ENCODE results near the gene TNS2. TPM values are rescaled to one million over a fixed set of nuclear protein-coding genes. Genes with fewer than 3 reads are reported as not detected.

The TNS2 gene
- total and polyA plus RNA-seq, 10 of the 15 experiments (the other 5 are each of a cell fraction or from before 2014, with no cell fraction given): 0.03 to 0.72 (median 0.16) TPM; not detected in 4

DNA sequence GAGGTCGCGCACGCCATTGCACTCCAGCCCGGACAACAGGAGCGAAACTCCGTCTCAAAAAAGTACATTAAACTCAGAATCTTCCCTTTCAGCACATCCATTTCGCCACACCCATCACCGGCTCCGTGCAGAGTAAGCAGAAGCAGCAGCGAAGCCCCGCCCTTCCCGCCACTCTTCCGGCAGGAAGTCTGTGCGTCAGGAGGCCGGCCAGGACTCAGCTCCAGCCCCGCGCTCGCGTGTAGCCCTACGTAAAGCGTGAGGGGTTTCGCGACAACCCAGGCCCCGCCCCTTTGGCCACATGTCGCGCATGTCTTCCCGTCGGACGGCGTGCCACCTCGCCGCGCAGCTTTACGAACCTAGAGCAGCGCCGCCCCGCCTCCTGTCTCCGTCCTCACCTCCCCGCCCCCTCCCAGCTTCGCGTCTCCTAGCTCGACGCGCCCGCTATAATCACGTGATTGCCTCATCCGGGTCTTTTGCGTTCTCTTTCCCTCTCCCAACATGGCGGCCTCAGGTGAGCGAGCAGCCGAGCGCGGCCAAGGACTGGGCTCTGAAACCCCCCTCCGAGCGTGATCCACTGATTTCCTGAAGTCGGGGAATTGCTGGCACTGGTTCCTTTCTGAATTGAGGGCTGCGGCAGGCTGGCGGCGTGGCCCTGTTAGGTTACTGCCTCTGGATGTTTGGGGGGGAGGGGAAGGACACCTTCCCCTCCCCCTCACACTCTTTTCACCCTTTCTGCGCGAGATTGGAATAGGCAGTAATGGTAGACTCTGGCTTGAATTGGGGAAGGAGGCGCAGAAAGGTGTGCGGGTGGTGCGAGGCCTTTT is 43.7 kb upstream of the TNS2 start, which contains the start of gene EIF4B (continued):
- TF ChIP-seq TCF7 (IDR thresholded peaks at IDR 0.05; ENCODE audit: borderline replicate concordance) (no peak), SMARCA5 (IDR thresholded peaks at IDR 0.05) (peak; percentile 48; the same call in 1 of the 2 replicates), POU2F2 (IDR thresholded peaks at IDR 0.05; ENCODE audit: borderline replicate concordance, low read depth, low read length) (peak; percentile 7; the same call in 1 of the 3 replicates), IRF4 (IDR thresholded peaks at IDR 0.05; ENCODE audit: low read depth, low read length) (no peak), DPF2 (IDR thresholded peaks at IDR 0.05) (peak; percentile 56; the same call in 1 of the 2 replicates), ZNF384 (IDR thresholded peaks at IDR 0.05; ENCODE audit: borderline replicate concordance, low read depth, low read length) (no peak)
- TF ChIP-seq, protein P1, sequence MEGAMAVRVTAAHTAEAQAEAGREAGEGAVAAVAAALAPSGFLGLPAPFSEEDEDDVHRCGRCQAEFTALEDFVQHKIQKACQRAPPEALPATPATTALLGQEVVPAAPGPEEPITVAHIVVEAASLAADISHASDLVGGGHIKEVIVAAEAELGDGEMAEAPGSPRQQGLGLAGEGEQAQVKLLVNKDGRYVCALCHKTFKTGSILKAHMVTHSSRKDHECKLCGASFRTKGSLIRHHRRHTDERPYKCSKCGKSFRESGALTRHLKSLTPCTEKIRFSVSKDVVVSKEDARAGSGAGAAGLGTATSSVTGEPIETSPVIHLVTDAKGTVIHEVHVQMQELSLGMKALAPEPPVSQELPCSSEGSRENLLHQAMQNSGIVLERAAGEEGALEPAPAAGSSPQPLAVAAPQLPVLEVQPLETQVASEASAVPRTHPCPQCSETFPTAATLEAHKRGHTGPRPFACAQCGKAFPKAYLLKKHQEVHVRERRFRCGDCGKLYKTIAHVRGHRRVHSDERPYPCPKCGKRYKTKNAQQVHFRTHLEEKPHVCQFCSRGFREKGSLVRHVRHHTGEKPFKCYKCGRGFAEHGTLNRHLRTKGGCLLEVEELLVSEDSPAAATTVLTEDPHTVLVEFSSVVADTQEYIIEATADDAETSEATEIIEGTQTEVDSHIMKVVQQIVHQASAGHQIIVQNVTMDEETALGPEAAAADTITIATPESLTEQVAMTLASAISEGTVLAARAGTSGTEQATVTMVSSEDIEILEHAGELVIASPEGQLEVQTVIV (IDR thresholded peaks at IDR 0.05; ENCODE audit: borderline replicate concordance, partially characterized antibody): peak; percentile 98

DNA sequence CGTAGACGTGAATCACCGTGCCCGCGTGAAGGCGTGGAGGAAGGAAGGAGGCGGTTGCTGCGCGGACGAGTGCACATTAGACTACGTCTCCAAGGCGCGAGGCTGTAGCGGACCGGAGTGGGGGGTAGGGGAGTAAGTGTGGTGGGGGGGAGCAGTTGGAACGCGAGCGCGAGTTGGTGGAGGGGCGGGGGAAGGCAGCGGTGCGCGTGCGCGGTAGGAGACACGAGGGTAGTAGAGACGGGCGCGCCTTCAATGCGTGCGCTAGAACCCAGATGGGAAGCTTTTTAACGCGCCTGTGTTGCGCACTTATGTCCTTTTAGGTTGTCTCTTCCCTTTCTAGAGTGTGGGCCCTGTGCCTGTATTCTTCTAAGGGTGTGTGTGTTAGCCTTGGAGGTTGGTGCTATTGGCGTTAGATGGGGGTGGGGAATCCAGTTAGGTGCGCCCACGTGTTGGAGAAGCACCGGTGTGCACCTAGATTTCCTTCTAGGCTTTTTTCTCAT is 43.0 kb upstream of the TNS2 start:
- Histone ChIP-seq H4K20me1 (ENCODE audit: control insufficient read depth, insufficient read depth) (peaks cover 5% of the 10 kb centered on the region; the same call in 1 of the 2 replicates), H3K4me2 (ENCODE audit: control insufficient read depth, insufficient read depth) (peak overlapping the region; percentile 84), H2AFZ (ENCODE audit: control insufficient read depth, low read depth, low read length) (peak overlapping the region; percentile 74), H3K27ac (ENCODE audit: control insufficient read depth, insufficient read depth) (peak overlapping the region; percentile 95), H3K9me3 (replicated peaks; ENCODE audit: control insufficient read depth, insufficient read depth, low read length) (no peaks in the 10 kb centered on the region), H3K36me3 (ENCODE audit: control insufficient read depth in 2 of 2, insufficient read depth in 2 of 2, low read length in 1 of 2) (peaks cover 0 to 8% of the 10 kb centered on the region in 2 experiments; a peak in 2 of 4 replicates), H3K4me3 (peak overlapping the region; percentile 87), H3K4me1 (ENCODE audit: control insufficient read depth, insufficient read depth, low read length) (peaks cover 2% of the 10 kb centered on the region; the same call in 1 of the 2 replicates), H3K27me3 (replicated peaks in 1 of 2; ENCODE audit: control insufficient read depth in 2 of 2, insufficient read depth in 2 of 2, low read length in 1 of 2) (no peaks in the 10 kb centered on the region), H3K9ac (ENCODE audit: control insufficient read depth, insufficient read depth, low read length) (peak overlapping the region; percentile 97), H3K79me2 (ENCODE audit: control insufficient read depth, insufficient read depth, low read length) (peaks cover 62% of the 10 kb centered on the region)
- in situ Hi-C loops (cut with MboI): no loop called here
- POLR2A ChIA-PET: interaction anchor here (0.6 to 2.0 kb wide), 9 partner anchors 11 to 963 kb away, joined by 3 to 12 read pairs (median 3); partner anchors contain the start of gene SPRYD3
- no peak for FAIRE-seq
- TSS peak; percentile 68 for BruUV-seq (replicated peaks)
- ATAC-seq: peak; percentile 70
- 1% methylated on average over 38 of the region's 38 CpGs for WGBS (ENCODE audit: insufficient coverage, insufficient replicate concordance, low lambda C conversion rate, missing lambda C conversion rate)
- CTCF ChIA-PET: interaction anchor here (0.6 to 3.6 kb wide), 7 partner anchors 24 to 133 kb away, joined by 3 to 14 read pairs (median 4); no protein-coding TSS in a partner anchor
- RAD21 ChIA-PET (ENCODE audit: unreplicated experiment): interaction anchor here (0.6 to 1.4 kb wide), 5 partner anchors 92 to 1553 kb away, joined by 3 to 5 read pairs (median 3); no protein-coding TSS in a partner anchor
- DNase-seq (ENCODE audit: low read depth, low spot score): peak; percentile 32
- intact Hi-C loops (cut with micrococcal nuclease; ENCODE audit: unreplicated experiment): loop anchor here (2.0 kb wide), 1 partner anchor 72 kb away; the partner anchor contains the start of gene SPRYD3
- SMC1A ChIA-PET (ENCODE audit: uncharacterized antibody, unreplicated experiment): interaction anchor here (0.6 to 1.7 kb wide), 4 partner anchors 13 to 22 kb away, joined by 3 to 6 read pairs (median 4); no protein-coding TSS in a partner anchor
- TF ChIP-seq HSF1 (IDR thresholded peaks at IDR 0.05; ENCODE audit: low read depth, low read length): no peak
- TF ChIP-seq ELK1 (IDR thresholded peaks at IDR 0.05; ENCODE audit: low read depth, low read length): no peak
- TF ChIP-seq ASH2L (IDR thresholded peaks at IDR 0.05; ENCODE audit: borderline replicate concordance, low read depth): no peak
- TF ChIP-seq HDAC2 (IDR thresholded peaks at IDR 0.05): no peak; the same call in 1 of the 2 replicates
- TF ChIP-seq MEF2B (IDR thresholded peaks at IDR 0.05; ENCODE audit: partially characterized antibody, poor library complexity, severe bottlenecking): peak; percentile 2
- peak; percentile 42 for TF ChIP-seq POLR2AphosphoS5 (IDR thresholded peaks at IDR 0.05; ENCODE audit: low read length)
- no peak for TF ChIP-seq NBN (IDR thresholded peaks at IDR 0.05)
- peak; percentile 40; the same call in 1 of the 2 replicates for TF ChIP-seq NFIC (IDR thresholded peaks at IDR 0.05; ENCODE audit: low read depth, low read length)
- TF ChIP-seq BACH1 (IDR thresholded peaks at IDR 0.05; ENCODE audit: borderline replicate concordance): no peak
- TF ChIP-seq POLR2A (IDR thresholded peaks at IDR 0.05; ENCODE audit: low read depth, low read length): peak; percentile 85

Measured in GM12878 (cell line).